Measurements from ENCODE around the gene DDC. TPM values are rescaled to one million over a fixed set of nuclear protein-coding genes. Genes with fewer than 3 reads are reported as not detected.

The DDC gene
- total RNA-seq, 1 experiment from 2014 or later: not detected

DNA sequence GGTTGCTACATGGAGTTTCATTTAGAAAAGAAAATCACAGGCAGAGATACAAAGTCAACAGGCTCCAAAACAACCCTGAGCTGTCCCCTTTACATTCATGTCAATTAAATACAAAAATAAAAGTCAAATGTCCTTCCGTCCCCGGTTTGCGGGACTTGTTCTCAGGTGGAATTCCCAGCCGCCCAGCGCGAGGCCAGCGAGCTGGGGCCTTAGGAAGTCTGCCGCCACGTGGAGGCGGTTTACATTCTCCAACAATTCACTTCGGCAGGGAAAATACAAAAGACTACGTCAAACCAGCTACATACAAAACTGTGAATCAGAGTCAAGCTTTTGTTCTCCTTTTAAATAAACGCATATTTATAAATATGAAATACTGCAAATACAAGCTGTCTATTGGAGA lies 25.3 kb upstream of the DDC start:
- H3K4me1 ChIP-seq (ENCODE audit: control insufficient read depth in 1 of 2, insufficient read depth in 2 of 2, low read length in 2 of 2): no peaks in the 10 kb centered on the region
- ChIA-PET POLR2A (no interaction called here), RAD21 (ENCODE audit: low non-redundant PET in 1 of 2, low total read pairs in 2 of 2, uncharacterized antibody in 2 of 2, unreplicated experiment in 2 of 2) (no interaction called here), CTCF (no interaction called here)
- H2AFZ ChIP-seq (ENCODE audit: low read depth, low read length, poor library complexity, severe bottlenecking): no peak overlapping the region
- intact Hi-C loops (cut with micrococcal nuclease): no loop called here
- no TSS peak for BruUV-seq (replicated peaks)
- no peak overlapping the region for H3K9ac ChIP-seq (ENCODE audit: low read length)
- no peak overlapping the region for H3K27ac ChIP-seq (ENCODE audit: low read depth, low read length)
- DNase-seq (ENCODE audit: low read depth, low spot score): no peak
- no peak overlapping the region for H3K4me3 ChIP-seq (replicated peaks in 1 of 2; ENCODE audit: low read depth in 1 of 2, low read length in 2 of 2)
- H3K36me3 ChIP-seq (ENCODE audit: control insufficient read depth in 1 of 2, insufficient read depth in 2 of 2, low read length in 2 of 2): peaks cover 0 to 2% of the 10 kb centered on the region in 2 experiments; a peak in 1 of 4 replicates
- no peaks in the 10 kb centered on the region for H3K79me2 ChIP-seq (ENCODE audit: insufficient read depth, low read length)
- H3K9me2 ChIP-seq (ENCODE audit: insufficient read depth): no peaks in the 10 kb centered on the region
- H3K4me2 ChIP-seq (ENCODE audit: low read length): no peak overlapping the region
- TF ChIP-seq ZFX (IDR thresholded peaks at IDR 0.05) (no peak), CEBPB (IDR thresholded peaks at IDR 0.05; ENCODE audit: low read depth) (no peak), FOSL1 (IDR thresholded peaks at IDR 0.05; ENCODE audit: low read depth) (no peak), SP1 (IDR thresholded peaks at IDR 0.05; ENCODE audit: low read depth) (no peak), ELF1 (IDR thresholded peaks at IDR 0.05; ENCODE audit: borderline replicate concordance, low read depth) (no peak), TCF7L2 (IDR thresholded peaks at IDR 0.05; ENCODE audit: borderline replicate concordance, extremely low read depth, insufficient read depth, insufficient read length) (no peak), ZBTB33 (IDR thresholded peaks at IDR 0.05; ENCODE audit: extremely low read depth, insufficient replicate concordance, low read length) (no peak), EGR1 (IDR thresholded peaks at IDR 0.05; ENCODE audit: low read depth) (no peak), SIN3A (IDR thresholded peaks at IDR 0.05; ENCODE audit: low read depth) (no peak)
- no peak for ATAC-seq
- no peaks in the 10 kb centered on the region for H3K27me3 ChIP-seq (ENCODE audit: insufficient read depth, low read length)
- H4K20me1 ChIP-seq (ENCODE audit: insufficient read depth): no peaks in the 10 kb centered on the region
- no peaks in the 10 kb centered on the region for H3K9me3 ChIP-seq (ENCODE audit: control insufficient read depth in 1 of 2, insufficient read depth in 1 of 2, low read depth in 1 of 2, low read length in 2 of 2)

- H3K9me2 ChIP-seq (ENCODE audit: insufficient read depth): no peaks in the 10 kb centered on the region
- H3K4me3 ChIP-seq (replicated peaks in 1 of 2; ENCODE audit: low read depth in 1 of 2, low read length in 2 of 2): no peak overlapping the region
- no TSS peak for BruUV-seq (replicated peaks)
- no peak for DNase-seq (ENCODE audit: low read depth, low spot score)
- H3K27ac ChIP-seq (ENCODE audit: low read depth, low read length): no peak overlapping the region
- TF ChIP-seq CEBPB (IDR thresholded peaks at IDR 0.05; ENCODE audit: low read depth) (no peak), MAX (IDR thresholded peaks at IDR 0.05) (no peak), RAD21 (IDR thresholded peaks at IDR 0.05; ENCODE audit: low read depth) (no peak), ZBTB33 (IDR thresholded peaks at IDR 0.05; ENCODE audit: extremely low read depth, insufficient replicate concordance, low read length) (no peak), SIN3A (IDR thresholded peaks at IDR 0.05; ENCODE audit: low read depth) (no peak), ELF1 (IDR thresholded peaks at IDR 0.05; ENCODE audit: borderline replicate concordance, low read depth) (no peak), EZH2phosphoT487 (IDR thresholded peaks at IDR 0.05; ENCODE audit: borderline replicate concordance) (no peak), FOSL1 (IDR thresholded peaks at IDR 0.05; ENCODE audit: low read depth) (no peak), POLR2A (IDR thresholded peaks at IDR 0.05; ENCODE audit: borderline replicate concordance, extremely low read depth, insufficient read depth, insufficient read length) (no peak), EGR1 (IDR thresholded peaks at IDR 0.05; ENCODE audit: low read depth) (no peak), ZFX (IDR thresholded peaks at IDR 0.05) (no peak), EZH2 (IDR thresholded peaks at IDR 0.05) (no peak)
- H3K4me1 ChIP-seq (ENCODE audit: control insufficient read depth in 1 of 2, insufficient read depth in 2 of 2, low read length in 2 of 2): peaks cover 0 to 6% of the 10 kb centered on the region in 2 experiments; a peak in 1 of 4 replicates
- CTCF ChIA-PET: no interaction called here
- no peaks in the 10 kb centered on the region for H3K9me3 ChIP-seq (ENCODE audit: control insufficient read depth in 1 of 2, insufficient read depth in 1 of 2, low read depth in 1 of 2, low read length in 2 of 2)
- H2AFZ ChIP-seq (ENCODE audit: low read depth, low read length, poor library complexity, severe bottlenecking): no peak overlapping the region
- H3K27me3 ChIP-seq (ENCODE audit: insufficient read depth, low read length): no peaks in the 10 kb centered on the region
- no peak for ATAC-seq
- intact Hi-C loops (cut with micrococcal nuclease): no loop called here
- H3K9ac ChIP-seq (ENCODE audit: low read length): no peak overlapping the region
- POLR2A ChIA-PET: no interaction called here
- H3K36me3 ChIP-seq (ENCODE audit: control insufficient read depth in 1 of 2, insufficient read depth in 2 of 2, low read length in 2 of 2): peaks cover 0 to 2% of the 10 kb centered on the region in 2 experiments; a peak in 1 of 4 replicates
- RAD21 ChIA-PET (ENCODE audit: low non-redundant PET in 1 of 2, low total read pairs in 2 of 2, uncharacterized antibody in 2 of 2, unreplicated experiment in 2 of 2): no interaction called here
- H3K4me2 ChIP-seq (ENCODE audit: low read length): no peak overlapping the region
- H3K79me2 ChIP-seq (ENCODE audit: insufficient read depth, low read length): no peaks in the 10 kb centered on the region
- no peaks in the 10 kb centered on the region for H4K20me1 ChIP-seq (ENCODE audit: insufficient read depth)
These were observed 24.2 kb upstream of the DDC start for GRCh38 chr7:50589364-50589763.

Measured in HCT116 (cell line).